Brain microvascular endothelial cell (primary cell): Measurements from ENCODE around the gene CALHM3.

Experiments
- DNase-seq: peaks from one replicate; pipeline ENCODE4 v3.0.0-alpha.2; 2020
- H3K27ac ChIP-seq: fragments of 250-450 bp; sonication (Bioruptor Pico); 2 replicates; pipeline ENCODE4 v1.5.1; 2020; ENCODE audit warnings: mild to moderate bottlenecking, moderate library complexity
- H3K27me3 ChIP-seq: fragments of 250-450 bp; sonication (Bioruptor Pico); replicated peaks from 2 replicates; pipeline ENCODE4 v1.5.1; 2020; ENCODE audit warnings: mild to moderate bottlenecking
- H3K36me3 ChIP-seq: fragments of 250-450 bp; sonication (Bioruptor Pico); replicated peaks from 2 replicates; pipeline ENCODE4 v1.5.1; 2020; ENCODE audit warnings: mild to moderate bottlenecking
- H3K4me3 ChIP-seq: 2 replicates; pipeline ENCODE4 v1.5.1; 2011; ENCODE audit warnings: low read depth, mild to moderate bottlenecking, control low read depth, low read length, moderate library complexity
- CTCF ChIP-seq: IDR thresholded peaks from 2 replicates; pipeline ENCODE4 v1.5.1; 2011; ENCODE audit warnings: low read depth, mild to moderate bottlenecking, moderate library complexity, low read length, control low read depth, inconsistent platforms; ENCODE audit errors: missing control alignments
- in situ Hi-C: cut with HindIII; loops from 2 replicates; pipeline ENCODE4 v1.10.0; 2017; ENCODE audit warnings: low sequenced_read_pairs, low pct_ligation_motif_present

CALHM3 gene

GRCh38 chr10:103442031-103442461, 37.0 kb downstream of the CALHM3 start:
- in situ Hi-C loops, result no loop called here
- peaks cover 93% of the 10 kb centered on the region for H3K36me3 ChIP-seq
- H3K4me3 ChIP-seq, result no peak overlapping the region
- no peak for TF ChIP-seq CTCF
- H3K27ac ChIP-seq, result peak overlapping the region; percentile 57
- H3K27me3 ChIP-seq, result no peaks in the 10 kb centered on the region
- DNase-seq, result peak; percentile 80

GRCh38 chr10:103441611-103442010, 37.4 kb downstream of the CALHM3 start:
- in situ Hi-C loops, result no loop called here
- TF ChIP-seq CTCF, result no peak
- DNase-seq, result no peak
- Histone ChIP-seq H3K36me3 (peaks cover 94% of the 10 kb centered on the region), H3K27me3 (no peaks in the 10 kb centered on the region), H3K27ac (peak overlapping the region; percentile 57), H3K4me3 (no peak overlapping the region)

- in situ Hi-C loops, result no loop called here
- H3K27ac ChIP-seq, result peak overlapping the region; percentile 57
- H3K4me3 ChIP-seq, result no peak overlapping the region
- TF ChIP-seq CTCF, result no peak
- peak; percentile 56 for DNase-seq
- no peaks in the 10 kb centered on the region for H3K27me3 ChIP-seq
- peaks cover 93% of the 10 kb centered on the region for H3K36me3 ChIP-seq
These were observed 37.8 kb downstream of the CALHM3 start for GRCh38 chr10:103441206-103441605.

- peaks cover 92% of the 10 kb centered on the region for H3K36me3 ChIP-seq
- H3K27ac ChIP-seq, result no peak overlapping the region
- no peak overlapping the region for H3K4me3 ChIP-seq
- no peaks in the 10 kb centered on the region for H3K27me3 ChIP-seq
- TF ChIP-seq CTCF, result no peak
- no peak for DNase-seq
- in situ Hi-C loops, result no loop called here
These were observed 38.6 kb downstream of the CALHM3 start for GRCh38 chr10:103440416-103440815.

- TF ChIP-seq CTCF, result no peak
- no peak overlapping the region for H3K27ac ChIP-seq
- no peak overlapping the region for H3K4me3 ChIP-seq
- peaks cover 88% of the 10 kb centered on the region for H3K36me3 ChIP-seq
- in situ Hi-C loops, result no loop called here
- no peak for DNase-seq
- no peaks in the 10 kb centered on the region for H3K27me3 ChIP-seq
These were observed 39.3 kb downstream of the CALHM3 start for GRCh38 chr10:103439776-103440175.

DNA sequence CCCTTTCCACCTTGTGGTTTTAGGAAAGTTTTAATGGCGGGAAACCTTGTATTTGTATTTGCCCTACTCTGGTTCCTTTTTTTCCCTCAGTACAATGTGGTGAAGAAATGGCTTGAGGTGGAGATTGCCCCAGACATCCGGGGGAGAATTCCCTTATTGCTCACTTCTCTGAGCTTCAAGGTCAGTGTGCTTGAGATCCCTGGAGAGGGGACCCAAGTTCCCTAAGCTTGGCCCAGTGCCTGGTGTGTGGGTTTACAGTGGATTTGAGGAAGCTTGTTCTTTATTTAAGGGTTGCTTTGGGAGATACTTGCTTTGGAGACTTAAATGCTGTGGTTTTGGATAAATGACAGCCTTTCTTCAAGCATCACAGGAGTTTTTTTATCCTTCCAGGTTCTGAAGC, 45.2 kb downstream of the CALHM3 start:
- Histone ChIP-seq H3K27me3 (no peaks in the 10 kb centered on the region), H3K4me3 (no peak overlapping the region), H3K36me3 (peaks cover 83% of the 10 kb centered on the region), H3K27ac (no peak overlapping the region)
- no peak for DNase-seq
- TF ChIP-seq CTCF, result no peak
- in situ Hi-C loops, result no loop called here
